Osteocyte (in vitro differentiated cells): Measurements from ENCODE around the gene SFXN1. TPM values are rescaled to one million over a fixed set of nuclear protein-coding genes. Genes with fewer than 3 reads are reported as not detected.

Source experiments
- DNase-seq: peaks from one replicate; pipeline ENCODE4 v3.0.0; 2021; ENCODE audit warnings: mixed read lengths; ENCODE audit not compliant: unreplicated experiment; ENCODE audit errors: extremely low spot score
- H3K27ac Mint-ChIP-seq: one replicate; pipeline ENCODE4 v1.8.0; 2021; ENCODE audit warnings: mild to moderate bottlenecking, mixed read lengths; ENCODE audit not compliant: unreplicated experiment
- H3K27me3 Mint-ChIP-seq: one replicate; pipeline ENCODE4 v1.8.0; 2021; ENCODE audit warnings: mixed read lengths; ENCODE audit not compliant: unreplicated experiment
- H3K36me3 Mint-ChIP-seq: one replicate; pipeline ENCODE4 v1.8.0; 2021; ENCODE audit warnings: mixed read lengths; ENCODE audit not compliant: unreplicated experiment
- H3K4me1 Mint-ChIP-seq: one replicate; pipeline ENCODE4 v1.8.0; 2021; ENCODE audit warnings: mixed read lengths; ENCODE audit not compliant: unreplicated experiment
- H3K4me3 Mint-ChIP-seq: one replicate; pipeline ENCODE4 v1.8.0; 2021; ENCODE audit warnings: mild to moderate bottlenecking, moderate library complexity, mixed read lengths; ENCODE audit not compliant: unreplicated experiment
- H3K9me3 Mint-ChIP-seq: one replicate; pipeline ENCODE4 v1.8.0; 2021; ENCODE audit warnings: mixed read lengths; ENCODE audit not compliant: unreplicated experiment
- total RNA-seq: library from RNA; stranded (reverse); gene quantifications from 2 replicates; pipeline ENCODE4 v1.2.1, GENCODE V29; 2021
- TF ChIP-seq, protein P1 (sequence below): fragments of 200-600 bp; sonication (generic); IDR thresholded peaks from 2 replicates; pipeline ENCODE4 v1.5.0; 2021; ENCODE audit warnings: antibody characterized with exemption, mild to moderate bottlenecking, moderate library complexity

Gene SFXN1
- total RNA-seq, 1 donor from 2014 or later, result 44.6 TPM

DNA sequence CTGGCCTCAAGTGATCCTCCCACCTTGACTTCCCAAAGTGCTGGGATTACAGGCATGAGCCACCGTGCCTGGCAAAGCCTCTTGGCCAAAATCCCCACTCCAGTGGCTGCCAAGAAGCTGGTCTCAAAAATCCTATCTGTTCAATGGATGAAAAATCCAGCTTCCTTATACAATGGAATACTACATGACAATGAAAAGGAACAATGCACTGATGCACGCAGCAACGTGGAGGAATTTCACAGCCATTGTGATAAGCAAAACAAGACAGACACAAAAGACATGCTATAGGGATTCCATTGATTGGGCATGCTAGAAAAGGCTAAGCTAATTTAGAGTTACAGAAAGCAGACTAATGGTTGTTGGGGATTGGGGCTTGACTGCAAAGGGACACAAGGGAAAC lies 13.1 kb upstream of the SFXN1 start:
- Mint-ChIP-seq H3K27me3 (peaks cover 34% of the 10 kb centered on the region), H3K4me3 (no peak overlapping the region), H3K36me3 (no peaks in the 10 kb centered on the region), H3K4me1 (no peaks in the 10 kb centered on the region), H3K9me3 (no peaks in the 10 kb centered on the region), H3K27ac (no peak overlapping the region)
- TF ChIP-seq, protein P1, sequence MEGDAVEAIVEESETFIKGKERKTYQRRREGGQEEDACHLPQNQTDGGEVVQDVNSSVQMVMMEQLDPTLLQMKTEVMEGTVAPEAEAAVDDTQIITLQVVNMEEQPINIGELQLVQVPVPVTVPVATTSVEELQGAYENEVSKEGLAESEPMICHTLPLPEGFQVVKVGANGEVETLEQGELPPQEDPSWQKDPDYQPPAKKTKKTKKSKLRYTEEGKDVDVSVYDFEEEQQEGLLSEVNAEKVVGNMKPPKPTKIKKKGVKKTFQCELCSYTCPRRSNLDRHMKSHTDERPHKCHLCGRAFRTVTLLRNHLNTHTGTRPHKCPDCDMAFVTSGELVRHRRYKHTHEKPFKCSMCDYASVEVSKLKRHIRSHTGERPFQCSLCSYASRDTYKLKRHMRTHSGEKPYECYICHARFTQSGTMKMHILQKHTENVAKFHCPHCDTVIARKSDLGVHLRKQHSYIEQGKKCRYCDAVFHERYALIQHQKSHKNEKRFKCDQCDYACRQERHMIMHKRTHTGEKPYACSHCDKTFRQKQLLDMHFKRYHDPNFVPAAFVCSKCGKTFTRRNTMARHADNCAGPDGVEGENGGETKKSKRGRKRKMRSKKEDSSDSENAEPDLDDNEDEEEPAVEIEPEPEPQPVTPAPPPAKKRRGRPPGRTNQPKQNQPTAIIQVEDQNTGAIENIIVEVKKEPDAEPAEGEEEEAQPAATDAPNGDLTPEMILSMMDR, result no peak
- DNase-seq, result no peak

DNA sequence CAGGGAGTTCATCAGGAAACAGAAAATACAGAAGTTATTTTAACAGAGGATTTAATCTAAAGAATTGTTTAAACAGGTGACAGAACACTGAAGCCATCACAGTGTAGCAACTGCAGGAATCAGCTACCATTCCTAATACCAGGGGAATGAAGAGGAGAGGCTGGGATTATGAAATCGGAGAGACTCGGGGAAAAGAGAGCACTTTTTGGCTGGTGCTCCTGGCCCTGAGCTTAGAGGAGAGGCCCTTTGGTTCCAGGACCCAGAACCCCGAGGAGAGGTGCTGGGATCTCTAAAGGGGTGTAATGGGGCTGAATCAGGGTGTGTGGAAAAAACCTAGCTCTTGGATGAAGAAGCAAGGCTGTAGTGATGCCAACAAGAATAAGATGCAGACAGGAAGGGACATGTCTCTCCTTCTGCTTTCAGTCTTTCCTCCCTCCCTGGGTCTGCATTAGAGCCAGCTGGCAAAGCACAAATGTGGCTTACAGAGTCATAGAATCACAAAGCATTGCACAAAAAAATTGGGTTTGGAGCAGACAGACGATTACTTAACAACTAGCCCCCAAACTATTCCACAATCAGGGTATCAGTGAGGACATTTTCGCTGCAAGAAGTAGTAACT lies 11.6 kb upstream of the SFXN1 start:
- Mint-ChIP-seq H3K27me3 (peaks cover 44% of the 10 kb centered on the region), H3K36me3 (no peaks in the 10 kb centered on the region), H3K9me3 (no peaks in the 10 kb centered on the region), H3K27ac (no peak overlapping the region), H3K4me1 (no peaks in the 10 kb centered on the region), H3K4me3 (no peak overlapping the region)
- DNase-seq, result no peak
- TF ChIP-seq, protein P1, result no peak

DNA sequence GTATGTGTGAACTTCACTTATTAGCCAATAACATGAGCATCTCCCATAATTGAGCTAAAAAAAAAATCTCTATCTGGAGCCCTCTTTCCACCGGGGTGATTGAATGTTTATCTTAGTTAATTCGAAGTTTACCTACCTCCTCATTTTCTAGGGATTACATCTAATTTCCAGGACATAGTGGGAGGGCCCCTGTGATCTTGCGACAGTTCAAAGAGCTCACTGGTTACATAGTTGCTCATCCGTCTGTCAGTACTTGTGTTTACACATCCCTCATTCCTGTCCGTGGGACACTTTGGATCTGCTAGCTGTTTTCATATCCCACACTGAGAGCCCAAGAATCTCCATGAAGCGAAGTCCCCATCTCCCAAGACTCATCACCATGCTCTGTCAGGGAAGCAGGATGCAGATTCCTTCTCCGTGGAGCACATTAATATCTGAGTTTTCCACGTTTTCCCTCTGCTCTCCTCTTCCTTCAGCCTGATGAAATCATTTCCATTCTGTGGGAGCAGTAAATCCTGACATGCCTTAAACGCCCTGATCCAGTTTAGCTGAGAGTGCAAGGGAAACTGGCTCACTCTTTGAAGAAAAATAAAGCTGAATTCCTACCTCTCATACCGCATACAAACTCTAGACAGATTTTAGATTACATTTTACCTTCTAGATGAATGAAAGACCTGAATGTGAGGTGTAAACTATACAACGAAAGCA lies 10.2 kb upstream of the SFXN1 start:
- peaks cover 53% of the 10 kb centered on the region for H3K27me3 Mint-ChIP-seq
- no peak for DNase-seq
- no peak overlapping the region for H3K27ac Mint-ChIP-seq
- H3K9me3 Mint-ChIP-seq, result no peaks in the 10 kb centered on the region
- H3K36me3 Mint-ChIP-seq, result no peaks in the 10 kb centered on the region
- H3K4me3 Mint-ChIP-seq, result no peak overlapping the region
- TF ChIP-seq, protein P1, result no peak
- no peaks in the 10 kb centered on the region for H3K4me1 Mint-ChIP-seq

DNA sequence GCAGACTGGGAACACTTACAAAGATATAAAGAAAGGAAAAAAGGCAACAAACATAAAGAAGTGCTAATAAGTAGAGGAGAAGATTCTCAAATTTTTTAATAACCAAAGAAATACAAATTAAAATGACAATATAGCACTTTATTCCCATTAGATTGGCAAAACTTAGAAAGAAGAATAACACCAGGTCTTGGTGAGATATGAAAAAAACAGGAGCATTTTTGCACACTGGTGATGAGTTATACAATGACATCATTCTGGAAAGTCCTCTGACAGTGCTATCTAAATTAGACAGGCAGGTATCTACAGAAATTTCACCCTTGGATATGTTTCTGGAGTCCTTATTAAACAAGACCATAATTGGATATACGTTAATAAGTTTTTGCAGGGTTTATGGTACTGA lies 9.5 kb upstream of the SFXN1 start:
- Mint-ChIP-seq H3K4me3 (no peak overlapping the region), H3K9me3 (no peaks in the 10 kb centered on the region), H3K4me1 (no peaks in the 10 kb centered on the region), H3K27me3 (peaks cover 54% of the 10 kb centered on the region), H3K36me3 (no peaks in the 10 kb centered on the region), H3K27ac (no peak overlapping the region)
- DNase-seq, result no peak
- TF ChIP-seq, protein P1, result no peak

DNA sequence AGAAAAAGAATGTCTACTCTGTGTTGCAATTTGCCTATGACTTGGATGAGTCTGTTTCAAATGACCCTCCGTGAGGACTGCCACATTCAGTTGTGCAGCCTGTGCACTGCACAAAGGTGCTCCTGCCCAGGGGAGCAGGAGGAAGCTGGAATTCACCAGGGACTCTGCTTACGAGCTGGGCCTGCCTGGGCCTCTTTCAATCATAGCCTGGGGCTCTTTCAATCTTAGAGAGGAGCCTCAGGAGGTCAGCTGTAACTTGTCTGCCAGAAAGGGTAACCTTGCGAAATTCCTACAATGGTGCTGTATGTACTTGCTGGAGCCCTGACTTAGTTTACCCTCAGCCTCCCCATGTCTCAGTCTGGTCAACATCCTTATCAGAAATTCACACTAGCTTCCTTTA lies 8.4 kb upstream of the SFXN1 start:
- TF ChIP-seq, protein P1, result no peak
- Mint-ChIP-seq H3K36me3 (no peaks in the 10 kb centered on the region), H3K4me1 (no peaks in the 10 kb centered on the region), H3K4me3 (no peak overlapping the region), H3K27me3 (peaks cover 56% of the 10 kb centered on the region), H3K27ac (no peak overlapping the region), H3K9me3 (no peaks in the 10 kb centered on the region)
- DNase-seq, result no peak
